Muscle of arm (tissue), 14 donors: ENCODE measurements around the gene FRY. TPM values are rescaled to one million over a fixed set of nuclear protein-coding genes. Genes with fewer than 3 reads are reported as not detected.
"Not testable (repeated sequence)": the region's sequence is repeated elsewhere in the genome, so short reads cannot be mapped to it uniquely, and the experiment has no call there.

ENCODE experiments used
- DNase-seq: peaks from one replicate; pipeline ENCODE4 v3.0.0-alpha.2; 2013
- long read RNA-seq, 11 donors: transcript quantifications; one replicate each; lab custom pipeline, GENCODE V29; 2026
- polyA plus RNA-seq, 12 donors: library from polyadenylated mRNA; unstranded; fragments of 120-200 nt; gene quantifications; one replicate each; pipeline ENCODE4 v1.2.1, GENCODE V29; 2013; ENCODE audit not compliant: insufficient read length in 12 of 12

Gene FRY
- polyA plus RNA-seq, result 10 to 100 TPM in 11 of 12 donors, not detected in 1; 23.6 to 55.7 (median 48.1) TPM
- long read RNA-seq, donor 1, result 0 reads
- long read RNA-seq, donor 2, partial matches to known transcripts, result 0 of 2 reads
- long read RNA-seq, donor 2, other reads (novel, unspliced or antisense), result 0 of 2 reads
- long read RNA-seq, donor 3, partial matches to known transcripts, result 0 of 3 reads
- long read RNA-seq, donor 3, other reads (novel, unspliced or antisense), result 0 of 3 reads
- long read RNA-seq, donor 4, partial matches to known transcripts, result 12 of 17 reads
- long read RNA-seq, donor 4, other reads (novel, unspliced or antisense), result 0 of 17 reads
- long read RNA-seq, donor 5, result 0 reads
- long read RNA-seq, donor 6, partial matches to known transcripts, result 0 of 1 reads
- long read RNA-seq, donor 6, other reads (novel, unspliced or antisense), result 0 of 1 reads
- long read RNA-seq, donor 7, result 0 reads
- long read RNA-seq, donor 8, partial matches to known transcripts, result 11 of 13 reads
- long read RNA-seq, donor 8, other reads (novel, unspliced or antisense), result 0 of 13 reads
- long read RNA-seq, donor 9, result 0 reads
- long read RNA-seq, donor 10, partial matches to known transcripts, result 0 of 1 reads
- long read RNA-seq, donor 10, other reads (novel, unspliced or antisense), result 0 of 1 reads
- long read RNA-seq, donor 11, partial matches to known transcripts, result 0 of 1 reads
- long read RNA-seq, donor 11, other reads (novel, unspliced or antisense), result 0 of 1 reads

GRCh38 chr13:32031025-32031814, at the start of gene FRY:
TSS of gene FRY (plus strand) at chr13:32031774. CDS start at chr13:32031796, 22 bp downstream.
- DNase-seq, result peak; percentile 50

GRCh38 chr13:31982124-31982523, 49.5 kb upstream of the FRY start:
- no peak for DNase-seq

GRCh38 chr13:31982540-31982939, 49.0 kb upstream of the FRY start:
- DNase-seq, result no peak

GRCh38 chr13:31983696-31984095, 47.9 kb upstream of the FRY start:
- not testable (repeated sequence) for DNase-seq

GRCh38 chr13:31984388-31984787, 47.2 kb upstream of the FRY start:
- DNase-seq, result not testable (repeated sequence)

- no peak for DNase-seq
Observed at GRCh38 chr13:31986676-31987470, 44.7 kb upstream of the FRY start.

- no peak for DNase-seq
Observed at GRCh38 chr13:31987535-31988170, 43.9 kb upstream of the FRY start.

- DNase-seq, result not testable (repeated sequence)
Observed at GRCh38 chr13:31994367-31994766, 37.2 kb upstream of the FRY start.

GRCh38 chr13:31996601-31997000, 35.0 kb upstream of the FRY start:
- DNase-seq, result no peak

- DNase-seq, result no peak
Observed at GRCh38 chr13:31997641-31998040, 33.9 kb upstream of the FRY start.

GRCh38 chr13:31998131-31998530, 33.4 kb upstream of the FRY start:
- DNase-seq, result no peak

- not testable (repeated sequence) for DNase-seq
Observed at GRCh38 chr13:32000754-32001153, 30.8 kb upstream of the FRY start.

- no peak for DNase-seq
Observed at GRCh38 chr13:32001154-32001768, 30.3 kb upstream of the FRY start.

- DNase-seq, result no peak
Observed at GRCh38 chr13:32001769-32002168, 29.8 kb upstream of the FRY start.

GRCh38 chr13:32002873-32003272, 28.7 kb upstream of the FRY start:
- no peak for DNase-seq

- no peak for DNase-seq
Observed at GRCh38 chr13:32007494-32007893, 24.1 kb upstream of the FRY start.

GRCh38 chr13:32008518-32009175, 22.9 kb upstream of the FRY start:
- no peak for DNase-seq

GRCh38 chr13:32009362-32009761, 22.2 kb upstream of the FRY start:
- DNase-seq, result no peak

GRCh38 chr13:32010136-32010535, 21.4 kb upstream of the FRY start:
- no peak for DNase-seq

GRCh38 chr13:32011971-32012370, 19.6 kb upstream of the FRY start:
- DNase-seq, result no peak
